Progenitor cell of endocrine pancreas (in vitro differentiated cells): Measurements from ENCODE around the gene PLPP7. TPM values are rescaled to one million over a fixed set of nuclear protein-coding genes. Genes with fewer than 3 reads are reported as not detected.
"Not testable (repeated sequence)": the region's sequence is repeated elsewhere in the genome, so short reads cannot be mapped to it uniquely, and the experiment has no call there.

Source experiments
- DNase-seq: peaks from one replicate; pipeline ENCODE4 v3.0.0; 2021; ENCODE audit warnings: low spot score; ENCODE audit not compliant: unreplicated experiment
- H3K27ac Mint-ChIP-seq: 2 replicates; pipeline ENCODE4 v1.8.0; 2021; ENCODE audit warnings: mild to moderate bottlenecking, moderate library complexity, mixed read lengths
- H3K27me3 Mint-ChIP-seq: 2 replicates; pipeline ENCODE4 v1.8.0; 2021; ENCODE audit warnings: mixed read lengths
- H3K36me3 Mint-ChIP-seq: 2 replicates; pipeline ENCODE4 v1.8.0; 2022; ENCODE audit warnings: mixed read lengths; ENCODE audit not compliant: insufficient read depth
- H3K4me1 Mint-ChIP-seq: 2 replicates; pipeline ENCODE4 v1.8.0; 2021; ENCODE audit warnings: low read depth, mixed read lengths
- H3K4me3 Mint-ChIP-seq: 2 replicates; pipeline ENCODE4 v1.8.0; 2021; ENCODE audit warnings: low read depth, mild to moderate bottlenecking, moderate library complexity, mixed read lengths
- H3K9me3 Mint-ChIP-seq: 2 replicates; pipeline ENCODE4 v1.8.0; 2021; ENCODE audit warnings: low read depth, mixed read lengths
- total RNA-seq: library from RNA; stranded (reverse); gene quantifications from 2 replicates; pipeline ENCODE4 v1.2.1, GENCODE V29; 2021
- TF ChIP-seq, protein P1 (sequence below): fragments of 200-600 bp; sonication (generic); IDR thresholded peaks from one replicate; pipeline ENCODE4 v1.5.0; 2021; ENCODE audit warnings: antibody characterized with exemption, mild to moderate bottlenecking; ENCODE audit not compliant: unreplicated experiment

PLPP7 gene
- total RNA-seq, 1 donor from 2014 or later, result 3.6 TPM

DNA sequence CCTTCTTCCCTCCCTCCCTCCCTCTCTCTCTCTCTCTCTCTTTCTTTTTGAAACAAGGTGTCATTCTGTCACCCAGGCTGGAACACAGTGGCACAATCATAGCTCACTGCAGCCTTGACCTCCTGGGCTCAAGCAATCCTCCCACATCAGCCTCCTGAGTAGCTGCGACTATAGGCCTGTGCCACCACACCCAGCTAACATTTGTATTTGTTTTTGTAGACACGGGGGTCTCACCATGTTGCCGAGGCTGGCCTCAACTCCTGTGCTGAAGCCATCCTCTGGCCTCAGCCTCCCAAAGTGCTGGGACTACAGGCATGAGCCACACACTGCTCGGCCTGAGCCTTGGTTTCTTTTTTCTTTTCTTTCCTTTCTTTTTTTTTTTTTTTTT is 45.8 kb downstream of the PLPP7 start:
- H3K4me1 Mint-ChIP-seq, result peaks cover 5% of the 10 kb centered on the region
- no peak for DNase-seq
- H3K27ac Mint-ChIP-seq, result no peak overlapping the region
- TF ChIP-seq, protein P1, sequence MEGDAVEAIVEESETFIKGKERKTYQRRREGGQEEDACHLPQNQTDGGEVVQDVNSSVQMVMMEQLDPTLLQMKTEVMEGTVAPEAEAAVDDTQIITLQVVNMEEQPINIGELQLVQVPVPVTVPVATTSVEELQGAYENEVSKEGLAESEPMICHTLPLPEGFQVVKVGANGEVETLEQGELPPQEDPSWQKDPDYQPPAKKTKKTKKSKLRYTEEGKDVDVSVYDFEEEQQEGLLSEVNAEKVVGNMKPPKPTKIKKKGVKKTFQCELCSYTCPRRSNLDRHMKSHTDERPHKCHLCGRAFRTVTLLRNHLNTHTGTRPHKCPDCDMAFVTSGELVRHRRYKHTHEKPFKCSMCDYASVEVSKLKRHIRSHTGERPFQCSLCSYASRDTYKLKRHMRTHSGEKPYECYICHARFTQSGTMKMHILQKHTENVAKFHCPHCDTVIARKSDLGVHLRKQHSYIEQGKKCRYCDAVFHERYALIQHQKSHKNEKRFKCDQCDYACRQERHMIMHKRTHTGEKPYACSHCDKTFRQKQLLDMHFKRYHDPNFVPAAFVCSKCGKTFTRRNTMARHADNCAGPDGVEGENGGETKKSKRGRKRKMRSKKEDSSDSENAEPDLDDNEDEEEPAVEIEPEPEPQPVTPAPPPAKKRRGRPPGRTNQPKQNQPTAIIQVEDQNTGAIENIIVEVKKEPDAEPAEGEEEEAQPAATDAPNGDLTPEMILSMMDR, result no peak
- H3K9me3 Mint-ChIP-seq, result no peaks in the 10 kb centered on the region
- H3K4me3 Mint-ChIP-seq, result no peak overlapping the region
- H3K36me3 Mint-ChIP-seq, result no peaks in the 10 kb centered on the region
- no peaks in the 10 kb centered on the region for H3K27me3 Mint-ChIP-seq

DNA sequence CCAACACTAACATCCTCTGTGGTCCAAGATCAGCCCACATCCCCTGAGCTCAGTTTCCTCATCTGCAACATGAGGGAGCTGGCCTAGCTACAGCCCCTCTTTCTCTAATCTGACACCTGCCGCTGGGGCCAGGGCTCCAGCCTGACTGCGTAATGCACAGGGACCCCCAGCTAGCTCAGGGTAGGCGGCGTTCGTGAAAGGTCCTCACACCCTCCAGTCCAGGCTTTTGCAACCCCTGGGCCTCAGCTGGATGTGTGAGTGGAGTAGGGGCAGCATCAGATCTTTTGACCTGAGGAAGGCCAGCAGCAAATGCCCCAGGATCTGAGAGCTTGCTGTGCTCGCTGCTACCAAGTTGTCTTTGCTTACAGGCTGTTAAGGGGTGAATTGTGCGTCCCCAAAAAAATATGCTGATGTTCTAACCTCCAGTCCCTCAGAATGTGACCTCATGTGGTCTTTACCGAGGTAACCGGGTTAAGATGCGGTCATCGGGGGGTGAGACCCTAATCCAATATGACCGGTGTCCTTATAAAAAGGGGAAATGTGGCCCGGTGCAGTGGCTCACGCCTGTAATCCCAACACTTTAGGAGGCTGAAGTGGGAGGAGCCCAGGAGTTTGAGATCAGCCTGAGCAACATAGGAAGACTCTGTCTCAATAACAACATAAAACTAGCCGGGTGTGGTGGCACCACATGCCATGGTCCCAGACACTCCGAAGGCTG is 47.8 kb downstream of the PLPP7 start:
- no peak overlapping the region for H3K27ac Mint-ChIP-seq
- H3K4me1 Mint-ChIP-seq, result no peaks in the 10 kb centered on the region
- no peaks in the 10 kb centered on the region for H3K9me3 Mint-ChIP-seq
- TF ChIP-seq, protein P1, result no peak
- H3K36me3 Mint-ChIP-seq, result no peaks in the 10 kb centered on the region
- peaks cover 3% of the 10 kb centered on the region for H3K27me3 Mint-ChIP-seq
- no peak for DNase-seq
- no peak overlapping the region for H3K4me3 Mint-ChIP-seq

DNA sequence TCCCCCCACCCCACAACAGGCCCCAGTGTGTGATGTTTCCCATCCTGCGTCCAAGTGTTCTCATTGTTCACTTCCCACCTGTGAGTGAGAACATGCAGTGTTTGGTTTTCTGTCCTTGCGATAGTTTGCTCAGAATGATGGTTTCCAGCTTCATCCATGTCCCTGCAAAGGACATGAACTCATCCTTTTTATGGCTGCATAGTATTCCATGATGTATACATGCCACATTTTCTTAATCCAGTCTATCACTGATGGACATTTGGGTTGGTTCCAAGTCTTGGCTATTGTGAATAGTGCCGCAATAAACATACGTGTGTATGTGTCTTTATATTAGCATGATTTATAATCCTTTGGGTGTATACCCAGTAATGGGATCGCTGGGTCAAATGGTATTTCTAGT is 49.7 kb downstream of the PLPP7 start:
- not testable (repeated sequence) for H3K9me3 Mint-ChIP-seq, DNase-seq, H3K27ac Mint-ChIP-seq, H3K4me3 Mint-ChIP-seq, H3K27me3 Mint-ChIP-seq, H3K36me3 Mint-ChIP-seq, H3K4me1 Mint-ChIP-seq

DNA sequence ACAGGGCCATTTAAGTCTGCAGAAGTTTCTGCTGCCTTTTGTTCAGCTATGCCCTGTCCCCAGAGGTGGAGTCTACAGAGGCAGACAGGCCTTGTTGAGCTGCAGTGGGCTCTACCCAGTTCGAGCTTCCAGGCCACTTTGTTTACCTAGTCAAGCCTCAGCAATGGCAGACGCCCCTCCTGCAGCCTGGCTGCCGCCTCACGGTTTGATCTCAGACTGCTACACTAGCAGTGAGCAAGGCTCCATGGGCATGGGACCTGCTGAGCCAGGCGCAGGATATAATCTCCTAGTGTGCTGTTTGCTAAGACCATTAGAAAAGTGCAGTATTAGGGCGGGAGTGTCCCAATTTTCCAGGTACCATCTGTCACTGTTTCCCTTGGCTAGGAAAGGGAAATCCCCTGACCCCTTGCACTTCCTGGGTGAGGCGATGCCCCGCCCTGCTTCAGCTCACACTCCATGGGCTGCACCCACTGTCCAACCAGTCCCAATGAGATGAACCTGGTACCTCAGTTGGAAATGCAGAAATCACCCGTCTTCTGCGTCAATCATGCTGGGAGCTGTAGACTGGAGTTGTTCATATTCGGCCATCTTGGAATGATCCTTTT is 55.5 kb downstream of the PLPP7 start:
- H3K27me3 Mint-ChIP-seq, H3K4me1 Mint-ChIP-seq, DNase-seq, H3K9me3 Mint-ChIP-seq, H3K4me3 Mint-ChIP-seq, H3K27ac Mint-ChIP-seq, H3K36me3 Mint-ChIP-seq: not testable (repeated sequence)

DNA sequence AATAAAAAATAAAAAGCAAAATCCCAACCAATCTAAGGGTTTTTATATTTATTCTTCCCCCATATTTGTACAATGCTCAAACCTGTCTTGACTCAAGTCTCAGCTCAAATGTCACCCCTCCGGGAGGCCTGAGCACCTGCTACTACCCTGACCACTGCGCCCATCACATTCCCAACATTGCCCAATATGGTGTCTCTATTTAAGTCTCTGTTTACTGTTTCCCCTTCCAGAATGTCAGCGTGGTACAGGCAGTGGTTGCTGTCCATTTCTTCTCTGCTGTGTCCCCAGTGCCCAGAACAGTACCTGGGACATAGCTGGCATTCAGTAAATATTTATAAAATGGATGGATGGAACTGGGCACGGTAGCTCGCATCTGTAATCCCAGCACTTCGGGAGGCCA is 57.0 kb downstream of the PLPP7 start:
- Mint-ChIP-seq H3K27me3 (no peaks in the 10 kb centered on the region), H3K9me3 (no peaks in the 10 kb centered on the region), H3K36me3 (no peaks in the 10 kb centered on the region), H3K27ac (no peak overlapping the region), H3K4me3 (no peak overlapping the region), H3K4me1 (peaks cover 4% of the 10 kb centered on the region)
- TF ChIP-seq, protein P1, result no peak
- no peak for DNase-seq

DNA sequence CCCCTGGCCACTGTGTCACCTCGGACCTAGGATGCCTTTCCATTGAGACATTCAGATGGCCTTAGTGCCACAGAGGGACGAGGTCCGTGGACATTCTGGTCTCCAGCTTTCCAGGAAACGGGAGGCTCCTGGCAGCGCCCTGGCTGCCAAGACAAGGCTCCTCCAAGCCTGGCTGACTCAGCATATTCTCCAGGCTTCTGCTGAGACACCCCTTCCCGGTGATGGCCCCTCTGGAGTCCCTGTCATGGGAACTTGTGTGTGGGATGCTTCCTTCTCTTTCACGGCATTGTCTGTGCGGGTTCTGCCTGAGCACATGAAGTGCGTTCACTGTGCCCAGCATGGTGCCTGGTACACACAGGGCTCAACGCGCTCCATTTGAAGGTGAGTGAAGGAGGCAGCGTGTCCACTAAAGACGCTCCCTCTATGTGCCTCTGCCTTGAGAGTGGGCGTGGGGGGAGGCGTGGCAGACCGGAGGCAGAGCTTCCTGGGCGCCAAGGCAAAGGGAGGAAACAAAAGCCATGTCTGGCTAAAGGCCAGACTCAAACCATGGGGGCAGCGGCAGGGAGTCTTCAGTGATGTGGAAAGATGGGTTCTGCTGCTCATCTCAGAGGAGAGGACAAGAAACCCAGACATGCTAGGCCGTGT is 58.0 kb downstream of the PLPP7 start:
- Mint-ChIP-seq H3K27me3 (no peaks in the 10 kb centered on the region), H3K27ac (peak overlapping the region; percentile 19), H3K4me1 (peaks cover 4% of the 10 kb centered on the region), H3K4me3 (no peak overlapping the region), H3K9me3 (no peaks in the 10 kb centered on the region), H3K36me3 (no peaks in the 10 kb centered on the region)
- DNase-seq, result no peak
- TF ChIP-seq, protein P1, result no peak
